ENCODE measurements around the gene CHSY1.

DNA sequence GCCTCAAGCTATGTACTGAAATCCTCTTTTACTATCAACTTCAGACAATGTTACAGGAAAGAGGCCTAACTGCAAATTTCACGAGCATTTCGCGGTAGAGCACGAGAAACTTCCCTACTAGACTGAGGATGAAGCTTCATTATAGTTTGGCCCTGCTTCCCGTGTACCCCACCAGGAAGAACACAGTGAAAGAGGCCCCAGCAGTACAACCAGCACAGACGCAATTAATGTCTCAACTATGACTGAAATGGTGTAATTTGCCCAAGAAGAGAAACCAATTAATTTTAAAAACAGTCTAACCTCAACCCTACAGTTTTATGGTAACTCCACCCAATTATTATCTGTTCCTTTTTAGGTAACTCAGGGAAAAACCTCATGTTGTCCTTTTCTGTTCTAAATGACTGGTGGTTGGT is 12.1 kb downstream of the CHSY1 start:
- TF ChIP-seq, protein P1, sequence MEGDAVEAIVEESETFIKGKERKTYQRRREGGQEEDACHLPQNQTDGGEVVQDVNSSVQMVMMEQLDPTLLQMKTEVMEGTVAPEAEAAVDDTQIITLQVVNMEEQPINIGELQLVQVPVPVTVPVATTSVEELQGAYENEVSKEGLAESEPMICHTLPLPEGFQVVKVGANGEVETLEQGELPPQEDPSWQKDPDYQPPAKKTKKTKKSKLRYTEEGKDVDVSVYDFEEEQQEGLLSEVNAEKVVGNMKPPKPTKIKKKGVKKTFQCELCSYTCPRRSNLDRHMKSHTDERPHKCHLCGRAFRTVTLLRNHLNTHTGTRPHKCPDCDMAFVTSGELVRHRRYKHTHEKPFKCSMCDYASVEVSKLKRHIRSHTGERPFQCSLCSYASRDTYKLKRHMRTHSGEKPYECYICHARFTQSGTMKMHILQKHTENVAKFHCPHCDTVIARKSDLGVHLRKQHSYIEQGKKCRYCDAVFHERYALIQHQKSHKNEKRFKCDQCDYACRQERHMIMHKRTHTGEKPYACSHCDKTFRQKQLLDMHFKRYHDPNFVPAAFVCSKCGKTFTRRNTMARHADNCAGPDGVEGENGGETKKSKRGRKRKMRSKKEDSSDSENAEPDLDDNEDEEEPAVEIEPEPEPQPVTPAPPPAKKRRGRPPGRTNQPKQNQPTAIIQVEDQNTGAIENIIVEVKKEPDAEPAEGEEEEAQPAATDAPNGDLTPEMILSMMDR (IDR thresholded peaks at IDR 0.05) = no peak
- no peak for TF ChIP-seq EZH2 (IDR thresholded peaks at IDR 0.05; ENCODE audit: borderline replicate concordance, insufficient read depth, low read depth, low read length, poor library complexity, severe bottlenecking)
